Lung (tissue), 12 donors: ENCODE results near the gene CERS5. TPM values are rescaled to one million over a fixed set of nuclear protein-coding genes. Genes with fewer than 3 reads are reported as not detected.

ENCODE experiments used
- ATAC-seq: fragments of 200-7000 bp; cut with Tn5 transposase; one replicate; pipeline ENCODE4 v1.9.1; 2020; ENCODE audit warnings: moderate number of reproducible peaks; ENCODE audit not compliant: insufficient read depth, low FRiP score
- DNase-seq, 3 donors: peaks; one replicate each; pipeline ENCODE4 v3.0.0-alpha.2; 2013 to 2017
- H3K27ac ChIP-seq, 2 donors: one replicate each; pipeline ENCODE4 v1.5.1; 2013; ENCODE audit warnings: mild to moderate bottlenecking in 2 of 2, moderate library complexity in 2 of 2, control low read depth in 1 of 2, inconsistent platforms in 1 of 2, low read depth in 1 of 2, low read length in 1 of 2
- H3K27me3 ChIP-seq, 3 donors: one replicate each; pipeline ENCODE4 v1.5.1; 2013; ENCODE audit warnings: low read length in 2 of 3; ENCODE audit not compliant: control insufficient read depth in 3 of 3, insufficient read depth in 3 of 3
- H3K36me3 ChIP-seq, 4 donors: one replicate each; pipeline ENCODE4 v1.5.1; 2013; ENCODE audit warnings: low read length in 4 of 4, mild to moderate bottlenecking in 1 of 4, moderate library complexity in 1 of 4; ENCODE audit not compliant: control insufficient read depth in 4 of 4, insufficient read depth in 4 of 4
- H3K4me1 ChIP-seq, 5 donors: one replicate each; pipeline ENCODE4 v1.5.1; 2013; ENCODE audit warnings: low read length in 5 of 5, mild to moderate bottlenecking in 2 of 5, moderate library complexity in 1 of 5; ENCODE audit not compliant: control insufficient read depth in 5 of 5, insufficient read depth in 5 of 5
- H3K4me3 ChIP-seq: one replicate; pipeline ENCODE4 v1.5.1; 2013; ENCODE audit warnings: mild to moderate bottlenecking, control low read depth, moderate library complexity
- H3K9ac ChIP-seq, 2 donors: one replicate each; pipeline ENCODE4 v1.5.1; 2013; ENCODE audit warnings: low read length in 2 of 2, control low read depth in 1 of 2; ENCODE audit not compliant: insufficient read depth in 1 of 2
- H3K9me3 ChIP-seq, 4 donors: one replicate each; pipeline ENCODE4 v1.5.1; 2013; ENCODE audit warnings: low read length in 3 of 4, mild to moderate bottlenecking in 1 of 4, moderate library complexity in 1 of 4; ENCODE audit not compliant: control insufficient read depth in 4 of 4, insufficient read depth in 3 of 4
- CTCF ChIP-seq: IDR thresholded peaks from 2 replicates; pipeline ENCODE4 v1.5.1; 2012; ENCODE audit warnings: mild to moderate bottlenecking; ENCODE audit errors: control extremely low read depth, extremely low read depth
- WGBS, 2 donors: extraction: QIAGEN DNeasy Blood & Tissue Kit; methylation state at CpG; one replicate each; pipeline ENCODE4 v1.1.7; 2013; 5-methylcytosine and 5-hydroxymethylcytosine counted together
- polyA plus RNA-seq, 2 donors: library from polyadenylated mRNA; stranded (reverse); fragments of 200-250 nt; gene quantifications; one replicate each; pipeline ENCODE4 v1.2.1, GENCODE V29; 2013
- total RNA-seq, 2 donors: library from RNA; depleted of rRNA in 1 of 2; stranded (reverse); fragments of >200 nt in 1 of 2; gene quantifications; one replicate each; pipeline ENCODE4 v1.2.1, GENCODE V29; 2014 to 2021
- donor health status: control.
- donor health status: control.
- donor health status: Bipolar disorder and iron deficiency.
- donor health status: healthy.
- donor health status: DM: yes; HTN: yes; CAD: no.

The CERS5 gene
- total and polyA plus RNA-seq, 4 donors, result 32.6 to 54.0 (median 37.8) TPM

- ATAC-seq, result no peak
- no peaks in the 10 kb centered on the region for H3K27me3 ChIP-seq
Measured at GRCh38 chr12:50120953-50121352, 46.2 kb downstream of the CERS5 start.

GRCh38 chr12:50120521-50120920 lies 46.6 kb downstream of the CERS5 start:
- Histone ChIP-seq H3K36me3 (peaks cover 9 to 42% (median 15%) of the 10 kb centered on the region in 4 donors), H3K9ac (no peak overlapping the region), H3K27me3 (no peaks in the 10 kb centered on the region), H3K9me3 (no peaks in the 10 kb centered on the region), H3K4me1 (peaks cover 0 to 8% (median 0%) of the 10 kb centered on the region in 5 donors), H3K27ac (no peak overlapping the region), H3K4me3 (no peak overlapping the region)
- no peak for TF ChIP-seq CTCF
- WGBS, 2 donors, result 93 to 94% methylated on average over 3 of the region's 3 CpGs
- ATAC-seq (no peak), DNase-seq (no peak)

More at GRCh38 chr12:50120953-50121352, 46.2 kb downstream of the CERS5 start:
- H3K9ac ChIP-seq, result no peak overlapping the region
- H3K9me3 ChIP-seq, result no peaks in the 10 kb centered on the region
- peaks cover 9 to 40% (median 15%) of the 10 kb centered on the region in 4 donors for H3K36me3 ChIP-seq
- no peak overlapping the region for H3K27ac ChIP-seq
- no peak overlapping the region for H3K4me3 ChIP-seq
- 92 to 99% methylated on average over 3 of the region's 3 CpGs for WGBS, 2 donors
- DNase-seq, result no peak
- TF ChIP-seq CTCF, result no peak
- H3K4me1 ChIP-seq, result peaks cover 0 to 8% (median 0%) of the 10 kb centered on the region in 5 donors

- WGBS, 2 donors, result 92 to 99% methylated on average over 2 of the region's 2 CpGs
- Histone ChIP-seq H3K9me3 (no peaks in the 10 kb centered on the region), H3K27me3 (no peaks in the 10 kb centered on the region), H3K27ac (no peak overlapping the region), H3K9ac (no peak overlapping the region), H3K36me3 (peaks cover 9 to 44% (median 15%) of the 10 kb centered on the region in 4 donors), H3K4me1 (peaks cover 0 to 8% (median 0%) of the 10 kb centered on the region in 5 donors), H3K4me3 (no peak overlapping the region)
- no peak for TF ChIP-seq CTCF
- DNase-seq (no peak), ATAC-seq (no peak)
Measured at GRCh38 chr12:50119387-50119786, 47.8 kb downstream of the CERS5 start.

- Histone ChIP-seq H3K9ac (no peak overlapping the region), H3K36me3 (peaks cover 2 to 37% (median 8%) of the 10 kb centered on the region in 4 donors), H3K4me1 (peaks cover 0 to 10% (median 0%) of the 10 kb centered on the region in 5 donors), H3K27ac (peak overlapping the region in 1 of 2 donors; percentile 27), H3K4me3 (no peak overlapping the region), H3K27me3 (no peaks in the 10 kb centered on the region), H3K9me3 (no peaks in the 10 kb centered on the region)
- ATAC-seq, result no peak
- WGBS, 2 donors, result 74 to 88% methylated on average over 6 of the region's 6 CpGs
- no peak for TF ChIP-seq CTCF
- DNase-seq, result no peak
Measured at GRCh38 chr12:50117057-50117622, 50.0 kb downstream of the CERS5 start.
